Fibroblast of skin of left quadriceps (primary cell): ENCODE results near the gene TLE5.
"Not testable (repeated sequence)": the region's sequence is repeated elsewhere in the genome, so short reads cannot be mapped to it uniquely, and the experiment has no call there.

Source experiments
- DNase-seq, 2 experiments: peaks; one replicate each; pipeline ENCODE4 v3.0.0-alpha.2; 2013; ENCODE audit warnings: low read depth in 2 of 2

The TLE5 gene

DNA sequence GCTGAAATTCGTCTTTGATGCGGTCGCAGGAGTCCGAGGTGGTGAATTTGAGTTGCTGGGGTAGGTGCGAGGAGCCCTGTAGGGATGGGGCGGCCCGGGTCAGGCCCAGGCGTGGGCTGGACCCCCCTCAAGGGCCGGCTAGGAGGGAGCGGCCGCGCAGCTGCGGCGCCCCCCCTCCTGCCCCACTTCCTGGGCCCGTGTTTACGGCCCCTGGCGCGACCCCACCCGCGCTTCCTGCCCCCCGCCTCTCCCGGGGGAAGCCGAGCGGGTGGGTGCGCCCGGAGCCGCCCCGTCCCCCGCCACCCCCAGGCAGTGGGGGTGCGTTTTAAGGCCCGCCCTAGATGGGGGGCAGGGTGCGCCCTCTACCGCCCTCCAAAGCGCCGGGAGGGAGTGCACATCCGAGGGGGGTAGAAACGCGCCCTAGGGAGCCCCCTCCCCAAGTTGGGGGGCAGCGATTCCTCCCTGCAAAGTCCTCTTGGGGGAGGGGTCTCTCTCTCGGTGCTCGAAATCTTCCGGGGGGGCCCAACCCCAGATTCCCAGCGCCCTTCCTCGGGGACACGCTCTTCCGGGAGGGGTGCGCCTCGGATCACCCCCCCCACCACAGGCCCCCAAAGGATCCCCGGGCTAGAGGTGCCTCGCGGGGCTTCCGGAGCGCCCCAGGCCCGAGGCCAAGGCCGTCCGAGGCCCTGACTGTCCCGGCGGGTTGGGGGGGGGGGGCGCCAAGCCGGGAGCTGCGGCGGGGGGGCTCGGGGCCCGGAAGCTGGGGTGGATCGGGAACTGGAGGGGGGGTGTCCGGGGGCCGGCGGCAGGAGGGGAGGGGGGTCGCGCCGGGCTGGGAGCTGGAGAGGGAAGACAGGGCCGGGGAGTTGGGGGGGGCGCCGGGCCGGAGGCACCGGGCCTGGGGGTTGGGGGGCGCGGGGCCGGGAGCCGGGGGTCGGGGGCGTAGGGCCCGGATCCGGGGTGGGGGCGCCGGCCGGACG, 823 bp downstream of the TLE5 start:
- no peak for DNase-seq

DNA sequence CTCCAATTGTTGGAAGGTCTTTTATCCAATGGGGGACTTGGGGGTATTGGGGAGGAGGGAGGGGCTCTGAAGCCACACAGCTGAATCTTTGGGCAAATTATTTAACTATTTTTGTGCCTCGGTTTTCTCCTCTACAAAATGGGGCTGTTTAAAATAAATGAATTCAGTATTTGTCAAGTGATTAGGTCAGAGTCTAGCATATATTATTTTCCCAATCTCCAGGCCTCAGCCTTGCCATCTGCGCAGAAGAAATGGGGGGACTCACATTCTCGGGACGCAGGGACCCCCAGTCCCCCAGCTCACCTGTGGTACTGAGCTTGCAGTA, 1.5 kb downstream of the TLE5 start:
- no peak for DNase-seq

DNA sequence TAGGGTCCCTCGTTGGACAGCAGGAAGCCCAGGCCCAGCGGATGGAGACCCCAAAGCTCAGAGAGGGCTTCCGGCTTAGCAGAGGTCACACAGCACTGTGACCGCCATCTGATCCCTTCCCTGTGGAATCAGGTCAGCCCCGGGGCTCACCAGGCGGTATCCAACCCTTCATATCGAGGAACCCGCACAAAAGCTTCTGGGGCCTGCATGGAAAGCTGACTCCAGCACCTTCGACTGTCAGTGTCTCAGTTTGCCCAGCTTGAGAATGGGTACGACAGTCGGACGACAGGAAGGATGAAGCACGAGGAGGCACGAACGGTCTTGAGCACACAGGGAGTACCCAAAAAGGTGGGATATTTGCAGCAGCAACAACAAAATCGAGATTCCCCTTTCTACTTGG, 2.6 kb downstream of the TLE5 start:
- DNase-seq: no peak

DNA sequence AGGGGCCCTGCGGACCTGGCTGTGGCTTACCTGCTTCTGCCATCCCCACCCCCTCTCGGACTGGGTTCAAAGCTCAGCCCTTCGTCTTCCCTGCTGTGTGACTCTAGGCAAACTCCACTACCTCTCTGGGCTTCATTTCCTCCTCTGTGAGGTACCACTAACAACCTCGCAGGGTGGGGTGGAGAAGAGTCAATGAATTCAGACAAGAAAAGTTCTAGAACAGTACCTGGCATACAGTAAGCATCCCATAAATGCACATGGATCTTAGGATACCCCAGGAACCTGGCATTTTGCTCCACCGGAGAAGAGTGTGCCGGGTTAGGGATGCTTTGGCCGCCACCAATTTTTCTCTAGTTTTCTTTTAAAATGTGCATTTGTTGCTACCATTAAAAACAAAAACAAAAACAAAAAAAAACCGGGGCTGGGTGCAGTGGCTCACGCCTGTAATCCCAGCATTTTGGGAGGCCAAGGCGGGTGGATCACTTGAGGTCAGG, 3.4 kb downstream of the TLE5 start:
- DNase-seq: no peak

DNA sequence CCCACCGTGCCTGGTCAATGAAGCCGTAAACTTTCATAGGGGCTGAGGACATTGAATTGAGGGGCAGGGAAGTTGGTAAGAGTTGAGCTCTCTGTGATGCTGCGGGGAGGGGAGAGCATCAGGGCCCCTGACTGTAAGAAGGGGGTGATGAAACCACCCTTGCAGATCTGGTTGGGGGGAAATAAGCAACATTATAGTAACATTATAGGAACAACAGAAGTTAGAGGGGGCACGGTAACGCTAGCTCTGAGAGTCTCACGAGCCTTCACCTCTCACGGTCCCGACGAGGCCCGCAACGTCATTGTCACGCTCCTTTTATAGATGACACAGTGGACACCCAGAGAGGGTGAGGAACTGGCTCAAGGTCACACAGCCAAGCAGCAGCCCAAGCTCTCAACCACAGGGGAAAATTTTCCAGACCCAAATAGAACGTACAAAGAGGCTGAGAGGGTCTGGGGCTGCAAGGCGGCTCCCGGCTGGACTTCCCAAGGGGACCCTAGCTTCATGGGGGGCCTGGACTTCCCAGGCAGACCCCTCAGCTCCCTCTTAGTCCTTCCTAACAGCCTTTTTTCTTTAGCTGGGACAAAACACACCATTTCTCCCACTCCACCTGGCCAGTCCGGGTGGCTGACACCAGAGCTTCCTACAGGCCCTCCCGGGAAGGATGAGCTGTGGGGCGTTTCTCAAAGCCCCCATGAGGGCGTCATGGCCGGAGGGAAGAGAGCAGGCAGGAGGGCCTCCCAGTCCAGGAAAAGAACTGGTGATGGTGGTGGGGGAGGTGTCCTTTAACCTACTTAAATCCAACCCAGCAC, 4.1 kb downstream of the TLE5 start:
- no peak for DNase-seq

DNA sequence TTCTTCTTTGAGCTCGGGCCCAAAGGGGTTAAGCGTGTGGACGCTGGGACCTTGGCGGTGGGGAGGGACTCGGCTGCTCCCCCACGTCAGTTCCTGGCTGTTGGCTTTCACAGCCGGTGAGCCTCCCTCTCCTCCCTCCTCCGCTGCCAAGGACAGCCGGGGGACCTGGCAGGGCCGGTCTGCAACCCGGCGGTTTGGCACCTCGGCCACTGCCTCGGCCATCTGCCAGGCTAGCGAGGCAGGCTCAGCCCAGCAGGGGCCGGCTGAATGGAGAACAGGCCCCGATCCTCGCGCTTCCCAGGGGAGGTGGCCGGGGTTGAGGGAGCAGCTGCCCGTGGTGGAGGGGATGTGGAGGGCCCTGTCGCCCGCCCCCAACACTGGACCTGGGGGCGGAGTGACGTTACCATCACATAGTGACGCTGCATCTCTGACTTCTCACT, 5.0 kb downstream of the TLE5 start:
- no peak for DNase-seq

DNA sequence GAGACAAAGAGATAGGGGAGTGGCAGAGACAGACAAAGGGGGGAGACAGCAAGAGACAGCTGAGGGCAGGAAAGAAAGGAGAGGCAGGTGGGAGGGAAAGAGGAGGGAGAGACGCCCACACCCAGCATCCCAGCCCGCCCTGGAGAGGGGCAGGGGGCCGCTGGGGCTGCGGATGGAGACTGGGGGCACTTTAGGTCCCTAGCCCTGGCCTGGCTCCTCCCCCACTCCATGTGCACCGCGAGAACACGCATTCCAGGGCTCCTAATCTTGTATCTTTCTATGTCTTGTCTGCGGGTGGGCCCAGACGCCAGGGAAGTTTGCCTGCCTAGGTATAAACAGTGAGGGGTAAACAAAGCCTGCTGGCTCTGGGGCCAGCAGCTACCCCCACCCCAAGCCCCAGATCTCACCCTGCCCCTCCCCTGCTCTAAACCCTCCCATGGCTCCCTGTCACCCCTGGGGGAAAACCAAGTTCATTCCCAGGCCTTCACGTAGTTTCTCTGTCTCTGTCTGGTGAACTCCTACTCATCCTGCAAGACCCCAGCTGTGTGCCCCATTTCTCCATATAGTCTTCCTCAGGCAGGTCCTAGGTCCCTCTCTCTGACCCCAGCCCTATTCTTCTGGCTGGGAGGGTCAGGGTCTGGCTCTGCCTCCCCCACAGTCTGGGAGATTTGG, 5.7 kb downstream of the TLE5 start:
- no peak for DNase-seq

DNA sequence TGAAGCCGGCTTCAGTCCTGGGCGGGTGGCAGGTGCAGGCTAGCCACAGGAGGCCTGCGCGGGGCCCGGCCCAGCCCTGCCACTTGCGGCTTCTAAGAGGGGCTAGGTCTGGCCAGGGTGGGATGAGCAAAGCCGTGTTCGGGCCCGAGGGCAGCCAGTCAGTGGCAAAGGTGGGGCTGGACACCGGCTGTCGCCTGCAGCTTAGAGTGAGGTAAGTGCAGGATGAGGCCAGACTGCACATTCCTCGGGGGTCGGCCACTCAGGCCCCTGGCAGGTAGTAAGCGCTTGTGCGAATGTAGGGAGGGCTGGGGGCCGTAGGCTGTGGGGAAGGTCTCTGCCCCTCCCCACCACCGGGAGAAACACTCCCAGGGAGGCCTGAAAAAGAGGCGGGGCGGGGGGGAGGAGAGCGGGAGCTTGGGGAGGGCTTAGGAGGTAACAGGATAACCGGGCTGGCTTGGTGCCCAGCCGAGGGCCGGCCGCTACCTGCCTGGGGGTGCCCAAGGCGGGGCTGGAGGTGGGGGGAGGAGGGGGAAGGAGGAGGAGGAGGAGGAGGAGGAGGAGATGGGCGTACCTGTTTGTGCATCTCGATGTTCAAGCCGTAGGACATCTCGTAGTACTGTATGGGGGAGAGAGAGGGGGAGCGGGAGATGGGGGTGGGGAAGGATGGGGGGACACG, 6.4 kb downstream of the TLE5 start:
- DNase-seq: no peak

DNA sequence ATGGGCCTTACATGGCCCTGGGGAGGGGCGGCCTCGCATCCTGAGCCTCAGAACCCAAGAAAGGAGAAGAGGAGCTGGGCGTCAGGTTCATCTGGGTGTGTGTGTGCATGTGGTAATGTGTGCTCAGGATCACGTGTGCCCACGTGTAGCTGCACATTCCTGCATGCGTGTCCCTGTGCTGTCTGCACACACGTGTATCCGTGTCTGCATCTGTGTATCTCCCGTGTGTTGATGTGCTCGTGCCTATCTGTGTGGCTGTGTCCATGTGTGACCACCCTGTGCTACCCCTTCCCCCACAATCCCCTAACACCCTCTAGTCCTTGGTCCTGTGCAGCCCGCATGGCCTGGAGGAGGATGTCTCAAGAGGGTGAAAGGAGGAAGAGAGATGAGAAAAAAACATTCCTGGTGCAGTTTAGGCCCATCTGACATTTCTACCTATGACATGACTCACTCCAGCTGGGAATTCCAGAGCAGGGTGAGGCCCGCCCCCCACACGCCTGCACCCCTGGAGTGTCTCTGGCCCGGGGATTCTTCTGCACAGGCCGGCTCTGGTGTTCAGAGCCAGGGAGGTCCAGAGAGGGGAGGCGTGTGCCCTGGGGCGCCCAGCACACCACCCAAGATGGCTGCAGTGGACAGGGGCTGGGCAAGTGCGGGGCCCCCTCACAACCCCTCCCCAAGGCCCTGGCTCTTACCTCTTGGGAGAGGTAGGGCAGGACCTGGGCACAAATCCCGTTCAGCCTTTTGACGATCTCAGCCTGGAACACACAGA, 7.1 kb downstream of the TLE5 start:
- no peak for DNase-seq

DNA sequence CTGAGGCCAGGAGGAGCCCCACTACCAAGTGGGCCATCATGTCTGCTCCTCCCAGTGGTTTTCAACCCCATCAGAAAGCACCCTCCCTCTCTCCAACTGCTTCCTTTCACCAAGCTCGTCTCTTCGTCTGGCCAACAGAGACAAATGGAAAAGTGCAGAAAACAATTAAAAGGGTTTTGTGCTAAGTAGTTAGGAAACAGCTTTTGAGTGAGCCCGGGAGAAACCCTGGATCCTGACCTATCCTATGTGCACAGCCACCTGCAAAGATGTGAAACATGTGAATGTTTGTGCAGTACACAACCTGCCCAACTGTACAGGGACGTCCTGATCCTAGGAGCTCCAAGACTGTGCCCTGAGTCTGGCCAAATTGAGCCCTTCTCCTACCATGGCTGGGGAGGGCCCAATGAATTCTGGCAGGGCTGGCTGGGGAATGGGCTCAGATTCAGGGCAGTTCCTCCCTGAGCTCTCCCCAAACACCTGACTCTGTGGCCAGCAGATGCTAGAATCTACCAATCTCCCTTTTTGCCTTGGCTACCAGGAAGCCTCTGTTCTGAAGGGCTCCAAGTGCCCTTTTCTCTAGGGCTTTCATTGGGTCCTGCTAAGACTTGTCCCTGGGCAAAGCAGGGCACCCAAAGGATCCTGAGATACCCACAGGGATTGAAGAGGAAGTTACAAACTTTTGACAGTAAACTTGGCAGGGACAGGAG, 7.9 kb downstream of the TLE5 start:
- no peak for DNase-seq

DNA sequence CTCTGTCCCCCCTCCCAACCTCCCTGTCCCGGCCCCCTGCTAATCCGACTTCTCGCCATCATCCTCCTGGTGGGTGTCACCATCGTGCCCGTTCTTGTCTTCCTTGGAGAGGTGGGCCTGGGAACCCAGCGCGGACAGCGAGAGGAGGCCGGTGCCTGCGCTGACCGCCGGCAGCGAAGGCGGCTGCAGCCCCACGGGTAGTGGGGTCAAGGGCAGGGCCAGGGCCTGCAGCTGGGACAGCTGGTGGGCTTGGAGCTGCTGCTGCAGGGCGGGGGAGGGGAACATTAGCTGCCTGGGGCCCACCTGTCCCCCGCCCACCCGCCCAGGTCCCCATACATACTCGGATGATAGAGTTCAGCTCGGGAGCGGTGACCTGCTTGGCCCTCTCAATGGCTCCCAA, 8.5 kb downstream of the TLE5 start:
- no peak for DNase-seq

DNA sequence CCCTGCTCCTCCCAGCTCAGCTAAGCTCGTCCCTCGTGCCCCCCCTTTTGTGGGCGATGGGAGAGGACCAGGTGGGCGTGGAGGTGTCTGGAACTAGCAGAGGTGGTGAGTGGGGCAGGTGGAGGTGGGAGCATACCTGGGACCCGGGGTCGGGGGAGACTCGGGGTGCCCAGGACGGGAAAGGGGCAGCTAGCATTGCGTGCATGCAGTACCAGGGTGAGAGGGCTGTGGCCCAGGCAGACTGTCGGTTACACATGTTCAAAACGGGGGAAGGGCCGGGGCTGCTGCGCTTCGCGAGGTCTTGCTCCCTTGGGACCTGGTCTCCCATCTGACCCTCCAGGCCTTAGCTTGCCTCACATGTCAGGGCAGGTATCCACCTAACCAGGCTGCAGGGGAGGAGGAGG, 9.1 kb downstream of the TLE5 start:
- DNase-seq: no peak

DNA sequence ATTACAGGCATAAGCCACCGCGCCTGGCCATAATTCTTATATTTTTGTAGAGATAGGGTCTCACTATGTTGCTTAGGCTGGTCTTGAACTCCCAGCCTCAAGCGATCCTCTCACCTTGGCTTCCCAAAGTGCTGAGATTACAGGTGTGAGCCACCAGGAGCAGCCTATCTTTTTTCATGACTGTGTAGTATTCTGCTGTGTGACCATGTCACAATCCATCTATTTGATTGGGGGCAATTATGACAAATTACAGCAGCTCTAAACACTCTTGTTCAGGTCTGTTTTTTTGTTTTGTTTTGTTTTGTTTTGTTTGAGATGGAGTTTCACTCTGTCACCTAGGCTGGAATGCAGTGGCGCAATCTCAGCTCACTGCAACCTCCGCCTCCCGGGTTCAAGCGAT, 12.3 kb downstream of the TLE5 start:
- not testable (repeated sequence) for DNase-seq

DNA sequence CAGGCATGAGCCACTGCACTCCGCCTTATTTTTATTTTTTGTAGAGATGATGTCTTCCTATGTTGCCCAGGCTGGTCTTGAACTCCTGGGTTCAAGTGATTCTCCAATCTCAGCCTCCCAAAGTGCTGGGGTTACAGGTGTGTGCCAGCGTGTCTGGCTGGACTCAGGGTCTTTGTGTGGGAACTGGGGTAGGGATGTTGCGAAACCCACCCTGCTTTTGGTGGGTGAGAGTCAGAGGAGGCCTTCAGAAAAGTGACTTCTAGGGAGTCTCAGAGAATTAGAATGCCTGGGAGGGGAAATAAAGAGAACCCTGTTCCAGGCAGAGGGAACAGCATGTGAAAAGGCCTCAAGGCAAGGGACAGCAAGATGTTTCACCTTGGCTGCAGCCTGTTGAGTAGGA, 13.2 kb downstream of the TLE5 start:
- no peak for DNase-seq

DNA sequence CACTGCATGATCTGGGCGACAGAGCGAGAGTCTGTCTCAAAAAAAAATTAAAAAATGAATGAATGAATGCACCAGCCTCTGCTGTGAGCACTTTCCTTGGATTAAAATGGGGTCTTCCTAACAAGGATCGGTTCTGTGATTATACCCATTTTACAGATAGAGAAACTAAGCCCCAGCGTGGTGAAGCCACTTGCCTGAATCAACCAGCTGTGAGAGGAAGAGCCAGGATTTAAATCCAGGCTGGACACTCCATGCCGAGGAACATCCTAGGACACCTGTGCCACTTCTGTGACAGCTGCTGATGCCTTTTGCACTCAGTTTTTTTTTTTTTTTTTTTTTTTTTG, 14.1 kb downstream of the TLE5 start:
- no peak for DNase-seq

DNA sequence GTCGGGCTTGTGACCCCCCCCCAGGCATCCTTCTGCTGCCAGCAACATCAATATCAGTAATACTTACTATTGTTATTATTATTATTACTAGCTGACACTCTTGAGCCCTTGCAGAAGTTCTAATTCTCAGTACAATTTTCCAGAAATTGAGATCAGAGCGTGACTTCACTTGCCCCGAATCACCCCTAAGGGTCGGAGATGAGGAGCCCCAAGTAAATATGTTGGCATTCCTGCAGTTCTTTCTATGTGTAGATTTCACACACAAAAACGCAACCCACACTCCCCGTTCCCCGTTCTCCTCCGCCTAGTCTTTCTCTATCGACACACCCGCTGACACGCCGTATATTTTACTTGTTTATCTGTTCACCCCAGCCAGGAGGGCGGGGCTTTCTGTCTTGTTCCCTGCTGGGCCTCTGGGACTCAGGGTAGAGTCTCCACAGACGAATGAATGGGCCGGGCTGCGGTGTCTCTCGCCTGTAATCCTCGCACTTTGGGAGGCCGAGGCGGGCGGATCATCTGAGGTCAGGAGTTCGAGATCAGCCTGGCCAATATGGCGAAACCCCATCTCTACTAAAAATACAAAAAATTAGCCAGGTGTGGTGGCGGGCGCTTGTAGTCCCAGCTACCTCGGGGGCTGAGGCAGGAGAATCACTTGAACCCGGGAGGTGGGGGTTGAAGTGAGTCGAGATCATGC, 14.7 kb downstream of the TLE5 start:
- peak; percentile 74 to 78 for DNase-seq

DNA sequence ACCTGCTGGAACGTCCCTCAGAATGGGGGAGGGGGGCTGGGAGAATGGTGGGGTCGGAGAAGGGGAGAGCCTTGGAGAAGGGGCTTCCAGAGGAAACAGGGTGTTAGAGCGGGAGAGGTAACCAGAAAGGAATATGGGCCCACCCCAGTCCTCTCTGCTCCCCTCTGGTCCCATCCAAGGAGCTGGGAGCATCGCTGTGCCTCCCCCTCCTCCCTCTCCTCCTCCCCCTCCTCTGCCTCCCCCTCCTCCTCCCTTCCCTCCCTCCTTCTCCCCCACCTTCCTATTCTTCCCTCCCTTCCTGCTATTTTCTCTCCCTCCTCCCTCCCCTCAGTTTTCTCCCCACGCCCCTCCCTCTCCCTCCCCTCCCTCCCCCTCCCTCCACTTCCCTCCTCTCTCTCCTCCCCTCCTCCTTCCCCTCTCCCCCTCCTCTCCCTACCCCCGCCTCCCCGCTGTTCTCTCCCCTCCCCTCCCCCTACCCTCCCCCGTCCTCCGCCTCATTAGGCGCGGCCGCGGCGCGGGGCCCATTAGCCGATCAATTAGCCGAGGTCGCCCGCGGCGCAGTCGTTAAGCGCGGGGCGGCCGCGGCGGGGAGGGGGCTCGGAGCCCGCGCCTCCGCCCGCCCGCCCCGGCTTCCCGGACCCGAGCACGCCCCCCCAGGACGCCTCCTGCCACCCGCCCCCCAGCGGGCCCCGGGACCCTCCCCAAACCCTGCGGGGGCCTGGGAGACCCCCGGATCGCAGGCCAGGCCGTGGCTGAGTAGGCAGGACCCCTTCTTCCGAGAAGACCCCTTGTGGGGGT, 15.4 kb downstream of the TLE5 start:
- DNase-seq: no peak

DNA sequence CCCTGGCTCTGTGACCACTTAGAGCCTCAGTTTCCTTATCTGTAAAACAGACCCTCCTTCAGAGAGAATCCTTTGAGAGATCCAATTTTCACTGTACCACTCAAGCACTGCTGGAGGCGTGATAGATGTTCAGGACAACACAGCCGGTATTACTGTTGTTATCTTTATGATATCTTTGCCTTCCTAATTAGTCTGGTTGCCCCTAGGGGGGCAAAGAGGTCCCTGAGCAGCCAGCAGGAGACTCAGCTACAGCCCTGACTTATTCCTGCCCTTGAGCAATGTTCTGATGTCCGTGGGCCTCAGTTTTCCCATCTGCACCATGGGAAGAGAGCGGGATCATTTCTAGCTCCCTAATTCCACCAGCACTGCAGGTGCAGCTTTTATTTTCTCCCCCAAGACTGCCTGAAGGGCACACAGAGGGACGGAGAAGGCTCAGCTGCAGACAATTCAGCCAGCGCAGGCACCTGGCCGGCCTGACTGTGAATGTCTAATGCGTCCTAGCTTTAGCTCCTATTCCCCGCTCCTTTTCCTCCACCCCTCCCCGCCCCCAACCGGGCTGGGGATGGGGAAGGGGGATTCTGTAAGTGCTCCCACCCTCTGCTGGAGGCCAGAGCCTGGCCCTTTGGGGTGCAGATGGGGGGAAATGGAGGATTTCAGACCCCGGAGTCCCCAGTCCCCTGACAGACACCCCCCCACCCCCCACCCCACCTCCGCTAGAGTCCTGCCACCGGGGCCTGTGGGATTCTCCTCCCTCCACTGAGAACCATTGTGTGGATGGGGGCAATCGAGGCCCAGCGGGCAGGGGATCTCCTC, 16.2 kb downstream of the TLE5 start:
- DNase-seq: no peak
